HG02970 (cell line): ENCODE measurements around the gene CD72.
"Not testable (repeated sequence)": the region's sequence is repeated elsewhere in the genome, so short reads cannot be mapped to it uniquely, and the experiment has no call there.

Experiments used
- ATAC-seq: cut with Tn5 transposase; IDR thresholded peaks from one replicate; pipeline ENCODE4 v1.9.1; 2021; ENCODE audit warnings: mild to moderate bottlenecking, moderate library complexity, moderate number of reproducible peaks; ENCODE audit not compliant: unreplicated experiment, low FRiP score

Gene CD72

DNA sequence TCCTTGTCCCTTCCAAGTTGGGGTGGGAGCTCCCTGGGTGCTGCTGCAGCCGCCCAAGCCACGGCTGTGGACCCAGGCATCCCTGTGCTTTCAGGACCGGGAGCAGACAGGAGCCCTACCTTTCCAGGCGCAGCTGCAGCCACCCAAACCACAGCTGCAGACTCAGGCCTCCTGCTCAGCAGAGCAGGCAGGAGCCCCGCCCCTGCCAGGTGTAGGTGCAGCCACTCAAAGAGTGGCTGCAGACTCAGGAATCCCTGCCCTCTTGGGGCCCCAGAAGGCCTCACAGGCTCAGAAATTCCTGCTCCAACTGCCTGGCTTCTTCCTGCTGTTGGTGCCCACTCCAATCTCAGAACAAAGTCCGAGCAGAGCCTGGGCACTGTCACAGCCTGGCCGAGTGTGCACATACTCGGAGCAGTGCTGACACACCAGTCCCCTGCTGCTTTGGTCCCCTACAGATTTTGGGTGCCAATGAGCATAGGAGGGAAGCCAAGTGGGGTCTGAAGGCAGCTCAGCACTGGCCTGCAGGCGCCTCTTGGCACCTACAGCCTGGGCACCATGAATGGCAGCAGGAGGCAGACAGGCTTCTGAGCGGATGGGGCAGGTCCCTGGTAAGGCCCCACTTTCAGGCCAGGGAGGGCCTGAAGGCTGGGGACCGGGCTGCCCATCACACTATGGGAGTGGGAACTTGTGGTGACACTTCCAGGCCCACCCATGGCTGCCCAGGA is 19.2 kb downstream of the CD72 start:
- no peak for ATAC-seq

DNA sequence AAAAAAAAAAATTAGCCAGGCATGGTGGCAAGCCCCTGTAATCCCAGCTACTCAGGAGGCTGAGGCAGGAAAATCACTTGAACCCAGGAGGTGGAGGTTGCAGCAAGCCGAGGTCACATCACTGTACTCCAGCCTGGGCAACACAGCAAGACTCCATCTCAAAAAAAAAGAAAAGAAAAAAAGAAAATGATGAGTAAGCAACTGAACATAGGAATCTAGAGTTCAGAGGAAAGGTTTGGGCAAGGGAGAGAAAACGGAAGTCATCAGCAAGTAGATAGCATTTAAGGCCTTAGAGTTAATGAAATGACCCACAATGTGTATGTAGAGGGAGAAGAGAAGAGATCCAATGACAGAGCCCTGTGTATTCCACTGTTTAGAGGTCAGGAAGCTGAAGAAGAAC is 21.3 kb downstream of the CD72 start:
- ATAC-seq, result not testable (repeated sequence)

DNA sequence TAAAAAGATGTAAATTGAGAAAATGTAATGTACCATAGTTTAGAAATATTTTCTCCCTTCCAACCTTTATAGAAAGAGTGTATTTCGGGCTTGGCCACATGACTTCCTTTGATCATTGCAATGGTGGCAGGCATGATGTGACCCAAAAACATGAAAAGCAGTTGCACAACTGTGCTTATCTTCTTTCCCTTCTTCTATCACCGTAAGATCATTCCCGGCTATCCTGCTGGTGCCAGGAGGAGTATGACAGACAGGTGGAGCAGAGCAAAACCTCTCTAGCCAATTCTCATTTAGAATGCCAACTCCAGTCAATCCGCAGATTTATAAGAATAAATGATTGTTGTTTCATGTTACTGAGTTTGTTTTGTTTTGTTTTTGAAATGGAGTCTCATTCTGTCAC is 23.7 kb downstream of the CD72 start:
- ATAC-seq, result no peak

DNA sequence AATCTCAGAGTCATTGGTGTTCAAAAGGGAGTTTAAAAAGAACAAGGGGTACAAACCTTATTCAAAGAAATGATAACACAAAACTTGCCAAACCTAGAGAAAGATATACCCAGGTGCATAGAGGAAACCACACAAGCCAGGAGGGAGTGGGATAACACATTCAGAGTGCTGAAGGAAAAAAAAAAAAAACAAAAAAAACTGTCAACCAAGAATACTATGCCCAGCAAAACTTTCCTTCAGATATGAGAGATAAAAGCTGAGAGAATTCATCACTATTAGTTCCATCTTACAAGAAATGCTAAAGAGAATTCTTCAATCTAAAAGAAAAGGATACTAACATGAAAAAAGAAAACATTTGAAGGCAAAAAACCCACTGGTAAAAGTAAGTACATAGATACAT is 24.6 kb downstream of the CD72 start:
- no peak for ATAC-seq

DNA sequence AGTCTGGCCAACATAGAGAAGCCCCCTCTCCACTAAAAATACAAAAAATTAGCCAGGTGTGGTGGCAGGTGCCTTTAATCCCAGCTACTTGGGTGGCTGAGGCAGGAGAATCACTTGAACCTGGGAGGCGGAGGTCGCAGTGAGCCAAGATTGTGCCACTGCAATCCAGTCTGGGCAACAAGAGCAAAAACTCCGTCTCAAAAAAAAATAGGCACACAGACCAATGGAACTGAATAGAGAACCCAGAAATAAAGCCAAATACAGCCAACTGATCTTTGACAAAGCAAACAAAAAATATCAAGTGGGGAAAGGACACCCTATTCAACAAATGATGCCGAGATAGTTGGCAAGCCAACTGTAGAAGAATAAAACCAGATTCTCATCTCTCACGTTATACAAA is 29.7 kb downstream of the CD72 start:
- ATAC-seq, result not testable (repeated sequence)

DNA sequence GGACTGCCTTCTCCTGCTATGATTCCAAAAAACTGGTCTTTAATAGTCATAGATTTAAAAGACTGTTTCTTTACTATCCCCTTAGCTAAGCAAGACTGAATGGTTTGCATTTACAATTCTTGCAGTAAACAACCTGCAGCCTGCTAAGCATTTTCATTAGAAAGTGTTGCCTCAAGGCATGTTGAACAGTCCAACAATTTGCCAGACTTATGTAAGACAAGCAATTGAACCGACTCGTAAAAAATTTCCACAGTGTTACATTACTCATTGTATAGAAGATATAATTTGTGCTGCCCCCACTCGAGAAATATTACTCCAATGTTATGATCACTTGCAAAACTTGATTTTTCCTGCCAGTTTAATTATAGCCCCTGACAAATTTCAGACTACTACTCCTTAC is 33.5 kb downstream of the CD72 start:
- not testable (repeated sequence) for ATAC-seq

DNA sequence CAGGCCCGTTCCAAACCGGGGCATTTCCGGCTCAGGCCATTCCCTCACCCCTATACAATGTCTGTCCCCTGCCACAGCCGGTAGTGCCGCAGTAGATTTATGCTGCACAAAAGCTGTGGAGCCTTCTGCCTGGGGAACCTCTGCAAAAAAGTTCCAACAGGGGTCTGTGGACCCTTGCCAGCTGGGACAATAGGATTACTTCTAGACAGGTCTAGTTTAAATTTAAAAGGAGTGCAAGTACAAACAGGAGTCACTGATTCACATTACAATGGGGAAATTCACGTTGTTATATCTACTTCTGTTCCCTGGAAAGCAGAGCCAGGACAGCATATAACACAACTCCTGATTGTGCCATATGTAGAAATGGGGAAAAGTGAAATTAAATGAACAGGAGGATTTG is 34.7 kb downstream of the CD72 start:
- not testable (repeated sequence) for ATAC-seq

DNA sequence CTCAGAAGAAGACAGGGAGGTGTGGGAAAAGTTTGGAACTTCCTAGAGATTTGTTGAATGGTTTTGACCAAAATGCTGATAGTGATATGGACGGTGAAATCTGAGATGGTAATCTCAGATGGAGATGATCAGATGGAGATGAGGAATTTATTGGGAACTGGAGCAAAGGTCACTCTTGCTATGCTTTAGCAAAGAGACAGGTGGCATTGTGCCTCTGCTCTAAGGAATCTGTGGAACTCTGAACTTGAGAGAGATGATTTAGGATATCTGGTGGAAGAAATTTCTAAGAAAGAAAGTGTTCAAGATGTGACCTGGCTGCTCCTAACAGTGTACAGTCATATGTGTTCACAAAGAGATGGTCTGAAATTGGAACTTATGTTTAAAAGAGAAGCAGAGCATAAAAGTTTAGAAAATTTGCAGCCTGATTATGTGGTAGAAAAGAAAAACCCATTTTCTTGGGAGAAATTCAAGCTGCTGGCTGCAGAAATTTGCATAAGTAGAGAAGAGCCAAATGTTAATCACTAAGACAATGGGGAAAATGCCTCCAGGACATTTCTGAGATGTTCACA is 38.5 kb downstream of the CD72 start:
- ATAC-seq, result not testable (repeated sequence)

DNA sequence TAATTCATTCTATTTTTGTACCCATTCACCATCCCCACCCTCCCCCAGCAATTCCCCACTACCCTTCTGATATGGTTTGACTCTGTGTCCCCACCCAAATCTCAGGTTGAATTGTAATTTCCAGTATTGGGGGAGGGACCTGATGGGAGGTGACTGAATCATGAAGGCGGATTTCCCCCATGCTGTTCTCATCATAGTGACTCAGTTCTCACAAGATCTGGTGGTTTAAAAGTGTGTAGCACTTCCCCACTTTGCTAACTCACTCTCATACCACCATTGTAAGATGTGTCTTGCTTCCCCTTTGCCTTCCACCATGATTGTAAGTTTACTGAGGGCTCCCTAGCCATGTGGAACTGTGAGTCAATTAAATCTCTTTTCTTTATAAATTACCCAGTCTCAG is 39.1 kb downstream of the CD72 start:
- no peak for ATAC-seq

DNA sequence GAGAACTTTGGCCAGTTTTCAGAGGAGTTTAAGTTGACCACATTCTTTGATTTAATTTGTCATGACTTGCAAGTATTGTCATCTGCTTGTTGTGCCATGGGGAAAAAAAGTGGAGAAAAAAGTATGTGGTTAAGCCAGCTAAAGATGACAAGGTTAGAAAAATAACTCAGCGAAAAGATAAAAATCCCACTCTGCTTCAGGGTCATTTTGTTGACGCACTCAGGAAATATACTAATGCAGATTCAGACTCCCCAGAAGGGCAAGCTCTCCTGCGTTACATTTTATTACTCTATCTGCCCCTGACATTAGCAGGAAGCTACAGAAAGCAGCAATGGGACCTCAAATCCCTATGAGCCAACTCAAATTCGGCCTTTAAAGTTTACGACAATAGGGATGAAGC is 40.7 kb downstream of the CD72 start:
- no peak for ATAC-seq

DNA sequence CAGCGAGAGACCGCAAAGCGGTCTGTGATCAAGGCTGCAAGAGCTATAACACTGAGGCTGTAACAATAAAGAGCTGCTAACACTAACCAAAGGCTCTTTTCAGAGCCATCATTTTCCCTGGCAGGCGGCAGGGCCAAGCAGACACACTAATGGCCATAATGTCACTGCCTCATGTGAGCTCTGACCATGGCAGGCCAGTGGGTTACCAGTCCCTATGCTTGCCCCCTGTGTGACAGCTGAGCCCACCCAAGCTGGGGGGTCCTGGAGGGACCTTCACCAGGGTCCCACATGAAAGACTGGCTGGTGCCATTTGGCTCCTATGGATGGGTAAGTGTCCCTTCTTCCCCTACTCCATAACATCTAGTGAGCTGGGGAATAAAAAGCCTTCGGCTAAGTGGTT is 42.7 kb downstream of the CD72 start:
- ATAC-seq, result no peak

DNA sequence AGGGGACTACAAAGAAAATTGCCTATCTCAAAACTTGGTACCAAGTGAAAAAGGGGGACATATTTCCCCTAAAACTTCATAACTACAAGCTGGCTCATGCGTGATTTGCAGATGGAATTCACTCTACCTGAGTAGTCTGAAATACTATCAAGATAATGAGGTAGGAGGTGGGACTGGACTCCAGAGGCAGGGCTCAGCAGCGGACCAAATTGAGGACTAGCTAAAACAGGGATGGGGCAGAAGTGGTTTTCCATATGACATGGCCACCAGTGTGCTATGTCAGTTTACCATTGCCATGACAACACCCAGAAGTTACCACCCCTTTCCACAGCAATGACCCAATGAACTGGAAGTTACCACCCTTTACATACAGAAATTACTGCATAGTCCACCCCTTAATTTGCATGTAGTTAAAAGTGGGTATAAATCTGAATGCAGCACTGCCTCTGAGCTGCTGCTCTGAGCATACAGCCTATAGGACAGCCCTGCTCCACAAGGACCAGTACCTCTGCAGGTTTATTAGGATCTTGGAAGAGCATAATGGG is 43.6 kb downstream of the CD72 start:
- no peak for ATAC-seq

DNA sequence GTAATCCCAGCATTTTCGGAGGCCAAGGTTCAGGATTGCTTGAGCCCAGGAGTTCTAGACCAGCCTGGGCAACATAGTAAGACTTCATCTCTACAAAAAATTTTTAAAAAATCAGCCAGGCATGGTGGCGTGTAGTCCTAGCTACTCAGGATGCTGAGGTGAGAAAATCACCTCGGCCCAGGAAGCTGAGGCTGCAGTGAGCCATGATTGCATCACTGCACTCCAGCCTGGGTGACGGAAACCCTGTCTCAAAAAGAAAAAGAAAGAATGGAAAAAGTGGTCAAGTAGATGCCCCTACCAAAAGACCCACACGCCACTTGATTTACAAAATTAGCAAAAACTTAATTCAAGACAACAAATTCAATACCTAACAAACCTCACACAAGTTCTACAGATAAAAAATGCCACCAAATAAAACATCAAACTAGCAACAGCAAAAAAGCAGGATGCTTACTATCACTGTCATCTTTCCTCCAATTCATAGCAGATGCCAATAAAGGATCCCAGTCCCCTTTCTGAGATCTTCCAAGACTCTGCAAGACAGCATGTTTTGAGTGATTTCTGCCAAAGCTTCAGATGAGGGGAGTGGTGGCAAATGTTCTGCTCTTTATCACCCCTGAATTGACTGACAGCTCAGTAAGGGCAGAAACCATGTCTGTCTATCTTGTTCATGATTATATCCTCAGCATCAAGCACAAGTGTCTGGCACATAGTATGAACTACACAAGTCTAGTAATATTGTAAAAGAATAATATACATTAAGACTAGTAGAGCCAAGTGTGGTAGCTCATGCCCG is 47.3 kb downstream of the CD72 start:
- ATAC-seq, result no peak

DNA sequence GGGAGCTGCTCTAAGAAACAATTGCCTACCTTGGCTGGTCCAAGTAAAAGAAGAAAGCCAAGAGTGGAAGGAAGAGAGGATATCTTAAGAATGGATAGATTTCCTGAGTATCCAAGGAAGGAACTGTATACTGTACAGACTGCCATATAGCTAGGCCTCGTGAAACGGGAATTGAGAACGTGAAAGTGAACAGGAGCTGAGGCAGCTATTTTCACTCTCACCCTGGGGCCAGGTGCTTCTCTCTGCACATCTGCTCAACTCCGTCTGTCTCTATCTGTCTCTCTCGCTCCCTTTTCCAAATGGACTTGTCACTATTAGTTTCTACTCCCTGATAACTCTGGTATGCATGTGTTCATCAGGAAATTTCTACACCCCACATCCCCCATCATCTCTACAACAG is 49.0 kb downstream of the CD72 start:
- ATAC-seq, result no peak

DNA sequence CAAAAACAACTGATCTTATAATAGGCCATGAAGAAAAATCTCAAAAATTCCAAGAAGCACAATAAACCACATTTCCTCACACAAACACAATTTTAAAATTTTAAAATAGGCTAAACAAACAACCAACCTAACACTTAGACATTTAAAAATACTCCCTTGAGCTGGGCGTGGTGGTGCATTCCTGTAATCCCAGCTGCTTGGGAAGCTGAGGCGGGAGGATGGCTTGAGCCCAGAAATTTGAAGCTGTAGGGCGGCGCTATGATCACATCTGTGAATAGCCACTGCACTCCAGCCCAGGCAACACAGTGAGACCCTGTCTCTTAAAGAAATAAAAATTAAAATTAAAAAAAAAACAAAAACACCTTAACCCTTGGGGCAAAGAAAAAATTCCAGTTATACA is 50.0 kb downstream of the CD72 start:
- no peak for ATAC-seq

DNA sequence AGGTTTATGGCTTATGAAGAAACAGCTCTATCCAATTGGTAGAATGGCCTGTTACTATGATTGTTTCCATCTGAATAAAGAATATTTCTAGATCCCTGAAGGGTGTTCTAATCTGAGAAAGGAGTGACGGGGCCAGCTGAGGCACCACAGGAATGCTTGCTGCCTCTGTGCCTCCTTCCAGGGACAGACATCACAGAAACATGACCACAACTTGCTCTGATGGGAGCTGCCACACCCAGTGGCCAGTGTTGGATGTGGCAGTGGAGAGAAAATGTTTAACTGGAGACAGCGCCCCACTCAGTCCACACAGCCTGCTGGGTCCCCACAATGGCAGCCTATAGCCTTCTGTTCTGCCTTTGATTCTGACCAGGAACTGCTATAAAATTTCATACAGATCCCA is 51.8 kb downstream of the CD72 start:
- no peak for ATAC-seq

DNA sequence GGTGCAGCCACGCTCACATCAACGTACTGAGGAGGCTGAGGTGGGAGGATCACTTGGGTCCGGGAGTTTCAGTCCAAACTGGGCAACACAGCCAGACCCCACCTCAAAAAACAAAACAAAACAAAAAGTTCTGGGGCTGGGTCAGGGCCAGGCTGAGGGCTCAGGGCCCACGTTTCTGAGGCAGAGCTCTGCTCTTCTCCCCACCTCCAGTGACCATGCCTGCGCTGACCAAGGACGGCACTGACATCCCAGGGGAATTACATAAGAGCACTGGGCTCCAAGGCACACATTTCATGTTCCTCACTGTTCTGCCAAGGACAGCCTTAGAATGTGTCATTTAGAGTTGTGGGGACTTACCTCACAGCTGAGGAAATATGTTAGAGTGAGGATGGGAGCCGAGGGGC is 53.6 kb downstream of the CD72 start:
- no peak for ATAC-seq

DNA sequence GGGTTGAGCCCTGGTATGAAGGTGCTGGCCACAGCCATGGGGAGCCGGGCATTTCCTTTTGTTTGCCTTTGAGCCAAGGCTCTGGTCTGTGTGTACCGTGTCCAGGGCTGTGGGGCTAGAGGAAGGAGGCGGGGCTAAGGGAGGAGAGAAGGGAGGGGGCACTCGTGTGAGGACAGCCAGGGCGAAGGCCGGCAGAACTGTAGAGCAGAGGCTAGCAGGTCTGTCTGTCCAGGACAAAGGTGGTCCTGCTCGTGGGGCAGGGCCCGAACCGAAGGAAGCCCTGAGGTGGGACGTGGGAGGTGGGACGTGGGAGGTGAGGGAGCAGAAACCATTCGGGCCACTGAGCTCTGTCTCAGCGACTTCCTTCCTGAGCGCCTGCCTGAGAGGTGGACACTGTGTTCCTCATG is 54.4 kb downstream of the CD72 start:
- ATAC-seq, result no peak

DNA sequence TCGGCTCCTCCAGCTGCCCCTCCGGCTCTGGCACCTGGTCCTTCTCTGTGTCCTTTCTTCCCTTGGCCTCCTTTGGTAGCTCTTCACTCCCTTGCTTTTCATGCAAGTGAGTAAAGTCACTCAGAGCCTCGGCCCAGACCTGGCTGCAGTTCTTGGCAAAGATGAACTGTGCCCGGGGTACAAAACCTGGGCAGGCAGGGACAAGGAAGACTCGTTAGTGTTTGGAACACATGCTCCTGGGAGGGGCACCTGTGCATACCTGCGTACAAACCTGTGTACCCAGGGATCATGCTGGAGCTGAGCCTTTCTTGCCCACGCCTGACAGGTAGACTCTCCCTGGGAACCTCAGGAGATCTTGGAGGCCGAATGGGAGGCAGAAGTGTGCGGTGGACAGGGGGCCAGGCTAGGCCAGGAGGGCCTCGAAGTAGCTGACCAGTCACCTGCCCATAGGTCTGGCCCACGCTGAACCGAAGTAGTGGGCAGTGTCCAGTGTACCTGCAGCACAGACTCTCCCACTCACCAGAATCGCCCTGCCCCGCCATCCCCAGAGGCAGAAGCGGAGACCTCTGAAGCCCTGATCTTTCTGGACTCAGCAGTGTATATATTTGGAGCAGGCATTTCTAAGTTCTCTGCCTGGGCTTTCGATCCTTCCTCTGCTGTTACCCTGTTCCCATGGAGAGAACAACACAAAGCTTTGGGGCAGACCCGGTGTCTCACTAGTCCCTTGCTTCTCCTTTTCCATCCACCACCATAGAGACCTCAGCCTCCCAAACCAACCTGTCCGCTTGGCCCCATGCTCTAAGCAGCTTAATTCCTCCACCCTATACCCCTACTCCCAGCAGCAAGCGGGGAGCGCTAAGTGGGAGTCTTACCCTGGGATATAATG is 55.1 kb downstream of the CD72 start:
- ATAC-seq, result no peak

DNA sequence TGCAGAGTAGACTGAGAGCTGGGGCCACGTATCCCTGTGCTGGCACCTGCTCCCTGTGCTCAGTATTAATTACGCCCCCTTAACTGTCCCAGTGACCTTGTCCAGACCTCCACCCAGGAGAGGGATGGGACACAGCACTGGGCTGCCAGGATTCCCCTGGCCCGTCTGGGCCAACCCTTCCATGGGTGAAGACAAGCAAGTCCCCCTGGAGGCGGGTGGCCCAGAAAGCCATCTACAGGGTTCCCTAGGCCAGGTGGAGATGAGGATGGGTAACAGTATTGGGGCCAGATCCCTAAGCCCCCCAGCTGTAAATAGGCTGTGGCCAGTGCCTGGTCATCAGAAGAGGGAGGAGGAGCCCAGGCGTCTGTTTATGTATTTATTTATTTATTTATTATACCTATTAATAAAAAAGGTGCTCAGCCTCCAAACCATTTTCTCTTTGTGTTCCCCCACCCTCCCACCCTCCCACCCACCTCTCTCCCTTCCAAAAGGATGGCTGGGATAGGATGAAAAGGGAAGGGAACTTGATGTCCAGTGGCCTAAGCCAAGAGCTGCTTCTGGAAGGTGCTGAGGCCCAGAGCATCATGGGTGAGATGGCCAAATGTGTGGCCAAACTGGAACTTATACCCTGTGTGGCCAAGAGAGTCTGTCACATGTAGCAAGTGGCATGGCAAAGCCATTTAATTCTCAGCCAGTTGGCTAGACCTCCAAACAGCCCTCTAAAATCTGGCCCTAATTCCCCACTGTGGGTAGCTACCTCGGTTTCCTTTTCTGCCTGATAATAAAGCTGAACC is 56.5 kb downstream of the CD72 start:
- no peak for ATAC-seq
